ENCODE data around the gene SCARF2.

- no peak for TF ChIP-seq CTCF (IDR thresholded peaks at IDR 0.05)
- TF ChIP-seq POLR2A (IDR thresholded peaks at IDR 0.05), result no peak
Observed at GRCh38 chr22:20441631-20442484, 4.2 kb upstream of the SCARF2 start.

Measured in lower leg skin (tissue), 3 donors.